ENCODE results near the gene HOGA1. TPM values are rescaled to one million over a fixed set of nuclear protein-coding genes. Genes with fewer than 3 reads are reported as not detected.
A peak's percentile ranks its signal among the peaks of the same experiment; 100 is the strongest.
"Not testable (repeated sequence)": the region's sequence is repeated elsewhere in the genome, so short reads cannot be mapped to it uniquely, and the experiment has no call there.

HOGA1 gene
- total RNA-seq, 1 donor = 0.72 TPM

DNA sequence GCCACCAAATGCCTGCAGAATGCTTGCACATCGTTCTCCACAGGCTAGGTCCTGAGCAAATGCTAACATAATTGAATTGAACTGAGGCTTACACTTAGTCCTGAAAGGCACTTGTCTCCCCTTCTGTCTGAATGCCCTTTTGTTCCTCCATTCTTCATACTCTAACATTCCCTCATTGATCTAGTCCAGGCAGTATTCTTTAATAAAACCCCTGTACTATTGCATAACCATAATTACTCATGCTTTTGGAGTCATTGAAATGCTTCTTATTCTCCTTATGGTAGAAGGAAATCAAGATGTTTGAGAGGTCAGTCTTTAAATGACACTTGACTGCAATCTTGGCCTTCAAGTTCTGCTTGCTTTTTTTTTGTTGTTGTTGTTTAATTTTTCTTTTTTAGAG lies 63.4 kb downstream of the HOGA1 start:
- no peak overlapping the region for H3K4me3 ChIP-seq (ENCODE audit: low read depth, low read length)
- TF ChIP-seq, protein P1, sequence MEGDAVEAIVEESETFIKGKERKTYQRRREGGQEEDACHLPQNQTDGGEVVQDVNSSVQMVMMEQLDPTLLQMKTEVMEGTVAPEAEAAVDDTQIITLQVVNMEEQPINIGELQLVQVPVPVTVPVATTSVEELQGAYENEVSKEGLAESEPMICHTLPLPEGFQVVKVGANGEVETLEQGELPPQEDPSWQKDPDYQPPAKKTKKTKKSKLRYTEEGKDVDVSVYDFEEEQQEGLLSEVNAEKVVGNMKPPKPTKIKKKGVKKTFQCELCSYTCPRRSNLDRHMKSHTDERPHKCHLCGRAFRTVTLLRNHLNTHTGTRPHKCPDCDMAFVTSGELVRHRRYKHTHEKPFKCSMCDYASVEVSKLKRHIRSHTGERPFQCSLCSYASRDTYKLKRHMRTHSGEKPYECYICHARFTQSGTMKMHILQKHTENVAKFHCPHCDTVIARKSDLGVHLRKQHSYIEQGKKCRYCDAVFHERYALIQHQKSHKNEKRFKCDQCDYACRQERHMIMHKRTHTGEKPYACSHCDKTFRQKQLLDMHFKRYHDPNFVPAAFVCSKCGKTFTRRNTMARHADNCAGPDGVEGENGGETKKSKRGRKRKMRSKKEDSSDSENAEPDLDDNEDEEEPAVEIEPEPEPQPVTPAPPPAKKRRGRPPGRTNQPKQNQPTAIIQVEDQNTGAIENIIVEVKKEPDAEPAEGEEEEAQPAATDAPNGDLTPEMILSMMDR (IDR thresholded peaks at IDR 0.05; ENCODE audit: insufficient read depth, low read length) = no peak
- peak; percentile 58 for DNase-seq (ENCODE audit: low read depth)

DNA sequence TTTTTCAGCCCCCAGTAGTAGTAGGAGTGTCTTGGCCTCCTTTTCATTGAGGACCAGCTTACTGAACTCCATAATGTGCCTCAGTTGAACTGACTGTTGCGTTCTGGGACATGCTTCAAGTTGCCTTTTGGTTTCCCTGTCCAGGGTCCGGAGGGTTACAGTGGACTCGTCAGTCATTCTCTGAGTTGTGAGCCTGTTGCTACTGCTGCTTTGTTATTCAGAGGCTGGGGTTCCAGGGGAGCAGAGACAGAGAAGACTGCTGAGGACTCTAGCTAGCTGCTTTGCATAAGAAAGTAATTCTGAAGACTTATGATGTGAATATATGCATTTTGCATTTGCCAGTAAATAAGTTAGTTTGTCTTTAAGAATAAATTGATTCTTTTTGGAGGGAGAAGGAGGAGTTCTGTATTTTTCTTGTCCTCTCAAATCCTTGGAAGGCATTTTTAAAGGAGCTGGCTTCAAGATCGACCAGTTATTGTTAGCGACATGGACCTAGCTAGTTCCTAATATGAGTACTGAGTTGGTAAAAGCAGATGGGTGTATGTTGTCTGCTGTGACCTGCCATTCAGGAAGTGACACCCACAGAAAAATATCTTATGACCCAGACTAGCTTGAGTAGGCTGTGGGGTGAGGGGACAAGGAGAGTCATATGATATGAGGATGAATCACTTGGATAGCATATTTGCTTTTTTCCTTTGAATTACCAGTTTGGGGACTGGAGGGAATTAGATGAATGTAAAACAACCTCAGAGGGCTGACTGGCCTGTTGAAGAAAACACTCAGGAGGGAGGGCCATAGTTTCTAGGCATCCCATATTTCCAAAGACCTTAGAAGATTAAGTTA lies 64.6 kb downstream of the HOGA1 start:
- DNase-seq (ENCODE audit: low read depth) = peak; percentile 91
- TF ChIP-seq, protein P1 (IDR thresholded peaks at IDR 0.05; ENCODE audit: insufficient read depth, low read length) = no peak
- no peak overlapping the region for H3K4me3 ChIP-seq (ENCODE audit: low read depth, low read length)

DNA sequence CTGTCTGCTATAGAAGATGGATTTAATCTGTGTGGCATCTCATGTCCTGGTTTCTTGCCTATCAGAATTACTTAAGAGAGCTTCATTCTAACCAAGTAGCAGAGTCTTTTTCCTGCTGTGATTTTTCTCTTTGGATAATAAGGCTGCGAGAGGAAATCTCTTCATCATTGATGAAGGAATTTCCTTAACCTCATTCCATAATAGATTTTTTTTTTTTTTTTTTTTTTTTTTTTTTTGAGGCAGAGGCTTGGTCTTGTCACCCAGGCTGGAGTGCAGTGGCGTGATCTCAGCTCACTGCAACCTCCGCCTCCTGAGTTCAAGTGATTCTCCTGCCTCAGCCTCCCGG lies 65.2 kb downstream of the HOGA1 start:
- H3K4me3 ChIP-seq (ENCODE audit: low read depth, low read length); DNase-seq (ENCODE audit: low read depth): not testable (repeated sequence)

DNA sequence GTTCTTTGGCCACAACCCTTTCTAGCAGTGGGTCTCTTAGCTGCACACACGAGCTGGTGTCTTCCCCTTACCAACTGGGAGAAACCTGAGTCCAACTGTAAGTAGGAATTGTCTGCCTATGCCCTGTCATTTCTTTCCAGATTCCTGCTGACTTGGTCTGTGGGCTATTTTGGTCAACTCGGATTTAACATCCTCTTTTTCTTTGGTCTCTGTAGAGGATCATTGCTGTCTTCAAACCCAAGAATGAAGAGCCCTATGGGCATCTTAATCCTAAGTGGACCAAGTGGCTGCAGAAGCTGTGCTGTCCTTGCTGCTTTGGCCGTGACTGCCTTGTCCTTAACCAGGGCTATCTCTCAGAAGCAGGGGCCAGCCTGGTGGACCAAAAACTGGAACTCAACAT lies 66.5 kb downstream of the HOGA1 start:
- no peak overlapping the region for H3K4me3 ChIP-seq (ENCODE audit: low read depth, low read length)
- TF ChIP-seq, protein P1 (IDR thresholded peaks at IDR 0.05; ENCODE audit: insufficient read depth, low read length) = no peak
- no peak for DNase-seq (ENCODE audit: low read depth)

DNA sequence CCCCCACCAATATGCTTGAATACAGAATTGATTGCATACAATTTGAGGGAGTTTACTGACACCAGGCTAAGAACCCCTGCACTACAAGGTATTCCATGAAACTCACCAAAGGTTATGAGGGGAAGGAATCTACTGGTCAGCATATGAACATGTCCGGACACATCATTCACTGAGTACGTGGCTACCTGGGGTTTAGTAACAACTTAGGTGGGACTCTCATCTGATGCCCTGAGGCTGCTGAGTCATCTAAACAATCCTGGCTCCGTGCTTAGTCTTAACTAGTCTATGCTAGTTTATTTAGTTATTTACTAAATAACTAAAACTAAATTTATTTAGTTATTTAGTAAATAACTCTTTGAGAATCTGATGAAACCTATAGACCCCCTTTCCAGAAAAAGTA lies 67.6 kb downstream of the HOGA1 start:
- no peak overlapping the region for H3K4me3 ChIP-seq (ENCODE audit: low read depth, low read length)
- DNase-seq (ENCODE audit: low read depth) = no peak
- TF ChIP-seq, protein P1 (IDR thresholded peaks at IDR 0.05; ENCODE audit: insufficient read depth, low read length) = no peak

DNA sequence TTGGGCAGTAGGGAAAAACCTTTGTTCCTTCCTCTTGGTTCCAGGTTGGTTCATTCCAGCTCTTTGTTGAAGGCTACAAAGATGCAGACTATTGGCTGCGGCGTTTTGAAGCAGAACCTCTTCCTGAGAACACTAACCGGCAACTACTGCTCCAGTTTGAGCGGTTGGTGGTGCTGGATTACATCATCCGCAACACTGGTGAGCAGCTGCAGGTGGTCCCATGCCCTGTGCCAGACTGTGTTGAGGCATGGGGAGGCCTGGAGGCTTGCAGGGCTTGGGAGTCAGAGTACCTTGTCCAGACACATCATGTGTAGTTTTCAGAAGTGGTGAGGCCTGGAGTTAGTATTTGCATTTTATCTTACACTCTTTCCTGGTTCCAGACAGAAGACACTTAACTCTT lies 72.6 kb downstream of the HOGA1 start:
- TF ChIP-seq, protein P1 (IDR thresholded peaks at IDR 0.05; ENCODE audit: insufficient read depth, low read length) = no peak
- DNase-seq (ENCODE audit: low read depth) = no peak
- H3K4me3 ChIP-seq (ENCODE audit: low read depth, low read length) = no peak overlapping the region

DNA sequence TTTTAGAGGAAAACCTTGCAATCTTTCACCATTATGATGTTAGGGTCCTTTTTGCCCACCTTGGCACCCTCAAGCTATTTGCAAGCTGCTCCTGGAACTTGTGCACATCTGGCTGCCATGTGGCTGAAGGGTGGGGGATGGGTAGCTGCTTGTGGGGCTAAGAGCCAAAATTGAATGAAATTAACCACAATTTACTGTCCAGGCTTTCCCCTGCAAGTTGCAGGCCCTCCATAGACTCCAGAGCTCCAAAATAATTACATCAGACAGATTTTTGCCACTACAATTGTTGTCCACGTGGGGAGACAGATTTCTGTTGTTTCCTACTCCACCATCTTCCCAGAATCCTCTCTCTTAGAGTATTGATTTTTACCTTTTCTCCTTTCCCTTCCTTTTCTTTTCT lies 75.4 kb downstream of the HOGA1 start:
- DNase-seq (ENCODE audit: low read depth) = peak; percentile 70
- no peak overlapping the region for H3K4me3 ChIP-seq (ENCODE audit: low read depth, low read length)
- TF ChIP-seq, protein P1 (IDR thresholded peaks at IDR 0.05; ENCODE audit: insufficient read depth, low read length) = no peak

Other genes with a start within 250 kb of the HOGA1 start
- 5.2 and 6.8 TPM in 2 replicates for gene FRAT2, start 249.7 kb upstream of the HOGA1 start, total RNA-seq (ENCODE audit: low replicate concordance)
- gene RRP12, start 183.0 kb upstream of the HOGA1 start, total RNA-seq (ENCODE audit: low replicate concordance) = 13.0 and 15.9 TPM in 2 replicates
- gene PGAM1, start 158.2 kb upstream of the HOGA1 start, total RNA-seq (ENCODE audit: low replicate concordance) = 107 and 362 TPM in 2 replicates
- gene EXOSC1, start 138.4 kb upstream of the HOGA1 start, total RNA-seq (ENCODE audit: low replicate concordance) = 29.8 and 50.3 TPM in 2 replicates
- gene ZDHHC16, start 138.2 kb upstream of the HOGA1 start, total RNA-seq (ENCODE audit: low replicate concordance) = 24.9 and 45.5 TPM in 2 replicates
- gene MMS19, start 86.0 kb upstream of the HOGA1 start, total RNA-seq (ENCODE audit: low replicate concordance) = 50.9 and 81.1 TPM in 2 replicates
- 22.1 and 35.2 TPM in 2 replicates for gene UBTD1, start 85.5 kb upstream of the HOGA1 start, total RNA-seq (ENCODE audit: low replicate concordance)
- gene ANKRD2, start 11.6 kb upstream of the HOGA1 start, total RNA-seq (ENCODE audit: low replicate concordance) = 0.27 and 0.57 TPM in 2 replicates
- not detected in 2 replicates for gene C10orf62, start 5.3 kb downstream of the HOGA1 start, total RNA-seq (ENCODE audit: low replicate concordance)
- 6.5 and 10.1 TPM in 2 replicates for gene MORN4, start 49.1 kb downstream of the HOGA1 start, total RNA-seq (ENCODE audit: low replicate concordance)
- 10.1 and 22.3 TPM in 2 replicates for gene PI4K2A, start 56.3 kb downstream of the HOGA1 start, total RNA-seq (ENCODE audit: low replicate concordance)
- 20.2 TPM in 2 replicates for gene AVPI1, start 102.9 kb downstream of the HOGA1 start, total RNA-seq (ENCODE audit: low replicate concordance)
- 34.9 and 64.3 TPM in 2 replicates for gene MARVELD1, start 129.3 kb downstream of the HOGA1 start, total RNA-seq (ENCODE audit: low replicate concordance)
- gene ZFYVE27, start 152.7 kb downstream of the HOGA1 start, total RNA-seq (ENCODE audit: low replicate concordance) = 14.1 and 20.4 TPM in 2 replicates
- not detected in 2 replicates for gene SFRP5, start 187.6 kb downstream of the HOGA1 start, total RNA-seq (ENCODE audit: low replicate concordance)

Data from fibroblast of the aortic adventitia (primary cell).